IMR-90 (cell line): ENCODE results near the gene FADS2. TPM values are rescaled to one million over a fixed set of nuclear protein-coding genes. Genes with fewer than 3 reads are reported as not detected.

Experiments
- POLR2A ChIP-seq: IDR thresholded peaks from 2 replicates; pipeline ENCODE4 v1.6.1; 2012; ENCODE audit warnings: mild to moderate bottlenecking, low read depth, low read length
- polyA plus RNA-seq, 3 experiments: library from polyadenylated mRNA; depleted of rRNA; stranded (reverse); fragments of >200 nt; gene quantifications; 2 replicates each; pipeline ENCODE4 v1.2.3, GENCODE V29; 2012; ENCODE audit warnings: low replicate concordance in 1 of 3
- total RNA-seq: library from RNA; depleted of rRNA; stranded (reverse); fragments of >200 nt; gene quantifications from 2 replicates; pipeline ENCODE4 v1.2.3, GENCODE V29; 2012
- TF ChIP-seq, protein P1 (sequence below): fragments of 150-350 bp; IDR thresholded peaks from 2 replicates; pipeline ENCODE4 v1.6.1; 2017; ENCODE audit warnings: mild to moderate bottlenecking, antibody characterized with exemption, low read length, low read depth
- TF ChIP-seq, protein P2 (sequence below): conservative IDR thresholded peaks from 2 replicates; pipeline ENCODE4 v1.5.1; 2012; ENCODE audit warnings: mild to moderate bottlenecking, low read depth, low read length, improper control_type of control experiment

Gene FADS2
- total and polyA plus RNA-seq, 2 of the 4 experiments (the other 2 are of a cell fraction), result 33.3 to 88.4 TPM

DNA sequence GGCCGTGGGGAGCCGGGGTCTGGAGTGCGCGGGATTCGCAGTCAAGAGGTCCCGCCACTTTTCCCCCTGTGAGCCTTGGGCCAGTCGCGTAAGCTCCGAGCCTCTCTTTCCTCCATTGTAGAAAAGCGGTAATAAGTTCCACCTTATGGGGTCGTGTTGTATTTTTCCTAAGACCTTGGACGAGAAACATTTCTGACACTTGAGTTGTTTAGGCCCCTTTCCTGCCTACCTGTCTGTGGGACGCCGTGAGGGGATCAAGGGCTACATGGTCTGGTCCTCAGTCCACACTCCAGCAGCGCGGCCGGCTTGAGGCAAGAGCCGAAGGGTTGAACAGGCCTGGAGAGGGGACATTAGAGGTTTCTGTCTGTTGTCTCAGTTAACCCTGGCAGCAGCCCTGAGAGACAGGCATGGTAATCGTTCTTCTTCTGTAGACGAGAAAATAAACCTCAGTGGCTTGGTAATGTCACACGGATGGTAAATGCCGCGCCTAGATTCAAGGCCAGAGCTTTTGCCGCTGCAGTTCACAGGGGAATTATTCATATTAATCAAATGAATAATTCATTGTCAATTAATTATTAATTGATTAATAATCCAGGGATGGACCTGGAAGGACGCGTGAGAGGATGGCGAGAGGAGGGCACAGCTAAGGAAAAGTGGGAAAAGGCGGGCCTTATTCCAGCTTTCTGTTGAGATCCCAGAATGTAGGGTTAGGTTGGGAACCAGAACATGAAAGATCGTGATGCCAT, 34.8 kb upstream of the FADS2 start (continued):
- TF ChIP-seq, protein P1, sequence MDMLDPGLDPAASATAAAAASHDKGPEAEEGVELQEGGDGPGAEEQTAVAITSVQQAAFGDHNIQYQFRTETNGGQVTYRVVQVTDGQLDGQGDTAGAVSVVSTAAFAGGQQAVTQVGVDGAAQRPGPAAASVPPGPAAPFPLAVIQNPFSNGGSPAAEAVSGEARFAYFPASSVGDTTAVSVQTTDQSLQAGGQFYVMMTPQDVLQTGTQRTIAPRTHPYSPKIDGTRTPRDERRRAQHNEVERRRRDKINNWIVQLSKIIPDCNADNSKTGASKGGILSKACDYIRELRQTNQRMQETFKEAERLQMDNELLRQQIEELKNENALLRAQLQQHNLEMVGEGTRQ, result no peak
- TF ChIP-seq POLR2A, result no peak
- TF ChIP-seq, protein P2, sequence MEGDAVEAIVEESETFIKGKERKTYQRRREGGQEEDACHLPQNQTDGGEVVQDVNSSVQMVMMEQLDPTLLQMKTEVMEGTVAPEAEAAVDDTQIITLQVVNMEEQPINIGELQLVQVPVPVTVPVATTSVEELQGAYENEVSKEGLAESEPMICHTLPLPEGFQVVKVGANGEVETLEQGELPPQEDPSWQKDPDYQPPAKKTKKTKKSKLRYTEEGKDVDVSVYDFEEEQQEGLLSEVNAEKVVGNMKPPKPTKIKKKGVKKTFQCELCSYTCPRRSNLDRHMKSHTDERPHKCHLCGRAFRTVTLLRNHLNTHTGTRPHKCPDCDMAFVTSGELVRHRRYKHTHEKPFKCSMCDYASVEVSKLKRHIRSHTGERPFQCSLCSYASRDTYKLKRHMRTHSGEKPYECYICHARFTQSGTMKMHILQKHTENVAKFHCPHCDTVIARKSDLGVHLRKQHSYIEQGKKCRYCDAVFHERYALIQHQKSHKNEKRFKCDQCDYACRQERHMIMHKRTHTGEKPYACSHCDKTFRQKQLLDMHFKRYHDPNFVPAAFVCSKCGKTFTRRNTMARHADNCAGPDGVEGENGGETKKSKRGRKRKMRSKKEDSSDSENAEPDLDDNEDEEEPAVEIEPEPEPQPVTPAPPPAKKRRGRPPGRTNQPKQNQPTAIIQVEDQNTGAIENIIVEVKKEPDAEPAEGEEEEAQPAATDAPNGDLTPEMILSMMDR, result no peak
